GM21786 (cell line): ENCODE measurements around the gene IP6K3.

Experiments
- ATAC-seq: cut with Tn5 transposase; IDR thresholded peaks from one replicate; pipeline ENCODE4 v1.9.1; 2021; ENCODE audit not compliant: unreplicated experiment

The IP6K3 gene

GRCh38 chr6:33724102-33725023 lies 22.3 kb downstream of the IP6K3 start:
- no peak for ATAC-seq

GRCh38 chr6:33723371-33724085 lies 23.2 kb downstream of the IP6K3 start:
- ATAC-seq: no peak

DNA sequence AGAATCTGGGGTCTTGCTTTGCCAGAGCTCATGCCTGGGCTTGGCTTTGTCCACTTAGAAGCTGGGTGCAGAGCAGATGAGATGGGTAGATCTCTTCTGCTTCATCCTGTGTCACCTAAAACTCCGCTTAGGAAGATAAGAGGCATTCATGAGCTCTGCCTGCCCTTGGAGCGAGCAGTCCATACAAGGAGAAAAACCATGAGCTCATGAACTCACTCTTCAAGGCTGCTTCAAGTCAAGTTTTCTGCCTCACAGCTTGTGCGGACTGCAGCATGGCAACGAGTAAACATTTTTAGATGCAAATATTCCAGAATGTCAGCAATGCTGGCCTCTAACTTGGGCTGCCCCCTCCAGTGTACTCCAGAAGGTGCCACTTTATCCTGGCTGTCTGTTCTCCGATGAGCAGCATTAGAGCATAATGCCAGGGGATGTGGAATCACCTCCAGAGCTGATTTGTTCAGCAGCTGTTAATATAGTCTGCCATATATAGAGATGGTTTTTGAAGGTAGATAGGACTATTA lies 24.5 kb downstream of the IP6K3 start:
- no peak for ATAC-seq

- ATAC-seq: no peak
Measured at GRCh38 chr6:33721508-33721907, 25.2 kb downstream of the IP6K3 start.

DNA sequence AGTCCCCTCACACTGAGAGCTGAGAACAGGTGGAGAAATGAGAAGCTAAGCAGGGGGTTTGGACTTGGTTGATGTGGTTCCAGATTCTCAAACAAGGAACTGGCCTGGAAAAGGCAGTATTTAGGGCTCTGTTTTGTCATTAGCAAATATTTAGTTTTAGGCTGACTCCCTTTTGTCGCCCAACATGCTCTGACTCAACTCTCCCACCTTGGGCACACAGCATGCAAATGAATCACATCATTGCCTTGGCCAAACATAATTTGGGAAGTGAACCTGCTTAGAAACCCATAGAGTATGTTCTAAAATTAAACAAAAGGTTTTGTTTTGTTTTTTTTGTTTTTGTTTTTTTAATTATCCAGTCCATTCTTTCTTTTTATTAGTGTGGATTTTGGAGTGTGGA lies 25.7 kb downstream of the IP6K3 start:
- ATAC-seq: no peak

GRCh38 chr6:33719326-33719987 lies 27.2 kb downstream of the IP6K3 start:
- no peak for ATAC-seq

DNA sequence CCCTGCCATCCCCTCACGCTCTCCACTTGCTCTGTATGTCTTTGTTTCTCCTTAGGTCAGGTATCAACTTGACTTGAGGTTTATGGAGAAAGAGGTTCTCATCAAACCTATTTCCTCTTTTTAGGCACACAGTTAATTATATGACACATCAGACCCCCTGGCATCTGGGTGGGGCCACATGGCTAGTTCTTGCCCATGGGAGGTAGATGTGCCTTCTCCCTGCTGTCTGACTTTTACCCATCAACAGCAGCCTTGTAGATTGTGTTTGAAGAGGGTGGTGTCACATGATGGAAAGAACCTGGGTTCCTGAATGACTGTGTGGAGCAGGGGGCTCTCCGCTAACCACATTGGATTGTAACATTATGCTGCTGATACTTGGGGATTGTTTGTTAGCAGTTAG lies 28.0 kb downstream of the IP6K3 start:
- ATAC-seq: no peak

- ATAC-seq: no peak
Measured at GRCh38 chr6:33717934-33718455, 28.7 kb downstream of the IP6K3 start.

DNA sequence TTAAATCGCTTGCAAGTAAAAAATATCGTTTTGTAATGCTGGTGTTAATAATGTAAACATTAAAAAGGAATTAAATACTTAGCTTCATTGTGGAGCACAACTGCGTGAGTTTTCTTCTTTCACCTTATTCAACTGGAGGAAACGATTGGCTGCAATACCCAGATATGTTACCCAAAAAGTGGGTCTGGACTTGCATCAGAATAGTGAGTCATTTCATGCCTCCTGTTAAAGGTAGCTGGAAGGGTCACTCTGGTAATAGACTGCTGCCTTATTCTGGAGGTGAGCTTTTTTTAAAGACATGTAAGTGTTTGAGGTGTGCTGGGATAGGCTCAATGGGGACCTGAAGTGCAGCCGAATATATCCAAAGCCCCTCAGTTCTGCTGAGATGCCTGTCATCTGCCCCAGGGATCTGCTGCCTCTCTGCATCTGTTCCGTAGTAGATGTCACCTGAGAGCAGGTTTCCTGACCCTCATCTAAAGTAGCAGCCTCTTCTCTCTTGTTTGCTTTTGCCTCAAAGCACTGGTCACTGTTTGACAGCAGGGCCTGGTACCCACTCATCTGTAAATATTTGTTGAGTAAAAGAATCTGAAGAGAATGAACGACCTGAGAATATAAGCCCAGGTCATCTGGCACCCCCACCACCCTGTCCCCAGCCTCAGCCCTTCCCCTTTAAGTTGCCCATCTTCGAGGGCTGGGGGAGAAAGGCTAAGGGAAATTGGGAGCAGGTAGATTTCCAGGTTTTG lies 29.6 kb downstream of the IP6K3 start:
- ATAC-seq: no peak

DNA sequence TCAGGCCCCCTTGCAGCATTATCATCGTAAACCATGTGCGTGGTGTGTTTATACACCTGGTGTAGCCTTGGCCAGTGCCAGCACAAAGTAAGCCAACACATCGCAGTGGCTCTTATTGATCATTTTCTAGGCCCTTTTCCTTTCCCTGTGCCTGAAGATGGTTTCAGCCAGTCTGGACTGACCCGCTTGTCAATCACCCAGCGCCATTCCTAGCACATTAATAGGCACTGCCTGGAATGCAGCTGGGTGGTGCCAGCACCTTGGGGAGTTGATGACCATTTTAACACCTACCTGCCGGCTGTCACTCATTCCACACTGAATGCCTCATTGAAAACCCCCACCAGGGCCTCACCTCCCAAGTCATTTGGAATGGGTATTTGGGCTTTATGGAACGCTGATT lies 30.3 kb downstream of the IP6K3 start:
- no peak for ATAC-seq

- ATAC-seq: no peak
Measured at GRCh38 chr6:33714385-33715040, 32.2 kb downstream of the IP6K3 start.

DNA sequence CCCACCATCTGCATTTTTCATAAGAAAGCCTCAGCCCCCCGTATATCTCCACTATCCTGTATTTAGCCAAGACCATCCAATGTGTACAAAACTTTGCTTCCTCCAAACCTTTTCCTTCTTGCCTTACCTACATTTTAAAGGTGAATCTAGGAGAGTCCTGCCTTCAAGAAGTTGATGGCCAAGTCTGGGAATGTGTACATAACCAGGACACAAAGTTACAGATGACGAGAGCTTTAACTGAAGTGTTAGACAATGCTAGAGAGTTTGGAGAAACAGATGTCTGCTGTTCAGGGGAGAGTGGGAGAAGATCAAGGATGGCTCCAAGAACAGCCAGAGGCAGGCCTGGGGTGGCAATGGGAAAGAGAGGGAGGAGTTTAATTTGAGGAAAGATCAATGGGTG lies 32.9 kb downstream of the IP6K3 start:
- no peak for ATAC-seq

DNA sequence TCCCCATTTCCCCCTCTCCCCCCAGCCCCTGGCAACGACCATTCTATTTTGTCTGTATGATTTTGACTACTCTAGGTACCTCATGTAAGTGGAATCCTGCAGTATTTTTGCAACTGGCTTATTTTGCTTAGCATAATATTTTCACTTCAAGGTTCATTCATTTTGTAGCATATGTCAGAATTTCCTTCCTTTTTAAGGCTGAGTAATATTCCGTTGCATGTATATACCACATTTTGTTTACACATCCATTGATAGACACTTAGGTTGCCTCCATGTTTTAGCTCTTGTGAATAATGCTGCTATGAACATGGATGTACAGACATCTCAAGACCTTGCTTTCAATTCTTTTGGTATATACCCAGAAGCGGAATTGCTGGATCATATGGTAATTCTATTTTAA lies 33.8 kb downstream of the IP6K3 start:
- ATAC-seq: no peak

GRCh38 chr6:33711140-33712129 lies 35.3 kb downstream of the IP6K3 start, which contains the start of gene UQCC2:
Gene UQCC2, minus strand, starts transcription at chr6:33711700. Its CDS starts 14 bp downstream, at chr6:33711686.
- peak; percentile 86 for ATAC-seq

- no peak for ATAC-seq
Measured at GRCh38 chr6:33710296-33711121, 36.2 kb downstream of the IP6K3 start.

DNA sequence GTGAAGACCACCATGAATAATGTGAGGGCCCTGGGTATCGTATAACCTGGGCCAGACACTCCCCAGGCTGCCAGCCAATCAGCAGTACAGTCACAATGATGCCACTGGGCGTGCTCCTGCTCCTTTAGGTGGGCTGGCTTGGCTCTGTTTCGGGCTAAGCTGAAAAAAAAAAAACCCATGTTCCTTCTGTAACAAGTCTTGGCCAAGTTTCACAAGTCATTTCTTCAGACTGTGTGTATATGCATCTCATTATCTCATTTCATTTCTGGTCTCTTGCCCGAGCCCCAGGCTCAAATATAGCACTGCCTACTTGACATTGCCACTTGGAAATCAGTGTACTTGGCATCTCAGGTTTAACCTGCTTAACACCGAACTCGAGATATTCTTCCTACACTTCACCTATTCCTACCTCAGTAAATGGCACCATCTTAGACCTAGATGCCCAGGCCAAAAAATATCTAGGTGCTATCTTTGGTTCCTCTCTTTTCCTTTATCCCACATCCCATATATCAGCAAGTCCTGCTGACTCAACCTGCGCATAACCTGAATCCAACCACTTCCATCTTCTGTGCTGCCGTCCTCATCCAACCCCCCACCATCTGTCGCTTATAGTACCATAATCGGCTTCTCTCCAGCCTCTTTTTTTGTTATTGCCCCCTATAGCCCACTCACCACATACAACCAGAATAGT lies 37.0 kb downstream of the IP6K3 start:
- ATAC-seq: no peak

DNA sequence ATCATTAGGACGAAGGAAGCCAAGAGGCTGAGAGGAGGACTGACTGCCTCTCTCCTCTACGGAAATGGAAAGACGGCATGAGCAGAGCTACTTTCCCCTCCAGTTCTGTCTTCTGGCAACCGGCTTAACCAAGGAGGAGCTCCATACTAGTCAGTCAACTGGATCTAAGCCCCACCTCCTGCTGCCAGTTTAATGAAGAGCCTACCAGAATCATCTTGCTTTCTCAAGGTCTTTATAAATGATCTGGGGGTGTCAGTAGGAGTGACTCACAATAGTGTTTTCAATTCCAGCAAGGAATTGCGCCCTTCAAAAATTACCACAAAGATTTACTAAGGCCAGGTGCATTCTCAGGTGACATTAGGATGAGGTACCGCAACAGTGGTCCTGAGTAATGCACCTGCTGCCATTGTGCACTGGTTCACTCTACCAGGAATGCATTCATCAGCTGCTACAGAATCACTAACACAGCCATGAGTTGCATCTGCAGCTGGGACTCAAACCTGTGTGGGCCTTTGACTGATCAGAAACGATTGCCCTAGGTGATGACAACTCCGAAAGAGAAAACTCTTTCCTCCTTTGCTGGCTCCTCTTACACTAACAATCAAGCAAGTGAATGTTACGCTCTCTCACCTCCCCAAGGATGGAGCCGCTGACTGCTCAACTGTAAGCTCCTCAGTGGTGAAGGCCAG lies 38.0 kb downstream of the IP6K3 start:
- ATAC-seq: no peak
